GM12878 (cell line): ENCODE measurements around the gene CHAF1A. TPM values are rescaled to one million over a fixed set of nuclear protein-coding genes. Genes with fewer than 3 reads are reported as not detected.
A peak's percentile ranks its signal among the peaks of the same experiment; 100 is the strongest.

Source experiments
- ETV6 ChIP-seq, 2 experiments: fragments of 450-650 bp in 1 of 2; IDR thresholded peaks in 1 of 2; conservative IDR thresholded peaks in 1 of 2; 2 replicates each; pipeline ENCODE4 v1.6.1; 2014; ENCODE audit warnings: antibody characterized with exemption in 1 of 2, borderline replicate concordance in 1 of 2, low read depth in 1 of 2, mild to moderate bottlenecking in 1 of 2, moderate library complexity in 1 of 2
- FOXM1 ChIP-seq: IDR thresholded peaks from 2 replicates; pipeline ENCODE4 v1.6.1; 2012; ENCODE audit warnings: low read depth, mild to moderate bottlenecking, inconsistent platforms, low read length, moderate library complexity
- LARP7 ChIP-seq: fragments of 450-650 bp; IDR thresholded peaks from 2 replicates; pipeline ENCODE4 v1.6.1; 2017; ENCODE audit warnings: mild to moderate bottlenecking
- MTA2 ChIP-seq: fragments of 450-650 bp; IDR thresholded peaks from 2 replicates; pipeline ENCODE4 v1.6.1; 2016; ENCODE audit warnings: low read depth, mild to moderate bottlenecking, moderate library complexity
- MTA3 ChIP-seq: IDR thresholded peaks from 2 replicates; pipeline ENCODE4 v1.6.1; 2012; ENCODE audit warnings: low read length, inconsistent platforms, borderline replicate concordance
- POLR2AphosphoS2 ChIP-seq: IDR thresholded peaks from 2 replicates; pipeline ENCODE4 v1.6.1; 2011; ENCODE audit warnings: low read depth, mild to moderate bottlenecking, low read length, improper control_type of control experiment, moderate library complexity
- RFX5 ChIP-seq: IDR thresholded peaks from 2 replicates; pipeline ENCODE4 v1.6.1; 2011; ENCODE audit warnings: low read depth, low read length, improper control_type of control experiment
- SPI1 ChIP-seq: IDR thresholded peaks from 2 replicates; pipeline ENCODE4 v1.6.1; 2011; ENCODE audit warnings: low read depth, mild to moderate bottlenecking, low read length, moderate library complexity, borderline replicate concordance; ENCODE audit not compliant: insufficient read depth
- SUPT20H ChIP-seq: IDR thresholded peaks from 2 replicates; pipeline ENCODE4 v1.6.1; 2011; ENCODE audit warnings: low read depth, mild to moderate bottlenecking, low read length, moderate library complexity, borderline replicate concordance; ENCODE audit not compliant: control insufficient read depth
- ZBTB4 ChIP-seq: fragments of 450-650 bp; formaldehyde crosslinking; IDR thresholded peaks from 2 replicates; pipeline ENCODE4 v1.4.0; 2022; ENCODE audit warnings: mild to moderate bottlenecking, moderate library complexity
- polyA plus RNA-seq, 11 experiments: library from polyadenylated mRNA; depleted of rRNA in 4 of 11; unstranded in 6 of 11; stranded (reverse) in 5 of 11; fragments of >200 nt; fragmentation: Nextera tagmentation in 4 of 11; fragmentation: Illumina TruSeq in 1 of 11; extraction: Ambion mirVana in 4 of 11; extraction: Trizol in 1 of 11; gene quantifications; 1 replicate in 1 of 11; 2 replicates in 10 of 11; pipeline versions ENCODE4 v1.2.1 to v1.2.3, GENCODE V29; 2011 to 2016; ENCODE audit warnings: inconsistent platforms in 2 of 11, missing spikeins in 2 of 11, low read depth in 1 of 11
- total RNA-seq, 4 experiments: library from RNA; depleted of rRNA in 3 of 4; stranded (reverse); fragments of >200 nt in 3 of 4; fragmentation: Illumina TruSeq in 1 of 4; extraction: Trizol in 1 of 4; gene quantifications; 2 replicates each; pipeline versions ENCODE4 v1.2.1 to v1.2.3, GENCODE V29; 2013 to 2021

Gene CHAF1A
- total and polyA plus RNA-seq, 10 of the 15 experiments (the other 5 are each of a cell fraction or from before 2014, with no cell fraction given) = 1.3 to 69.1 (median 34.2) TPM

- TF ChIP-seq RFX5 (0 out of 2 replicates have a peak, but pooled peaks have one; percentile 6), ZBTB4 (CRISPR knock-in tag) (no peak), POLR2AphosphoS2 (0 out of 2 replicates have a peak, but pooled peaks have one; percentile 36), ETV6 (conservative IDR thresholded peaks at IDR 0.05 in 1 of 2, IDR thresholded peaks at IDR 0.05 in 1 of 2; ENCODE audit: borderline replicate concordance in 1 of 2, low read depth in 1 of 2) (peak in 1 of 2 experiments; percentile 68; a peak in 1 of 4 replicates), MTA3 (peak; percentile 46; the same call in 1 of the 2 replicates), LARP7 (peak; percentile 58; the same call in 1 of the 2 replicates), MTA2 (no peak), FOXM1 (no peak), SUPT20H (no peak), SPI1 (peak; percentile 61; the same call in 1 of the 2 replicates)
These were observed 33.1 kb upstream of the CHAF1A start (continued) for GRCh38 chr19:4369109-4369887.
